CD4-positive, alpha-beta T cell treated with Interleukin-4 for 1 hour (primary cell): Measurements from ENCODE around the gene XAB2.

Experiments used
- DNase-seq, 2 donors: peaks; one replicate each; pipeline ENCODE4 v3.0.0-alpha.2; 2020 to 2022

The XAB2 gene

GRCh38 chr19:7632340-7633203 lies 3.2 kb upstream of the XAB2 start:
- no peak for DNase-seq

- no peak for DNase-seq
Observed at GRCh38 chr19:7631577-7631976, 2.2 kb upstream of the XAB2 start.

GRCh38 chr19:7628589-7629311 lies 595 bp downstream of the XAB2 start:
- no peak for DNase-seq

GRCh38 chr19:7627166-7627565 lies 2.2 kb downstream of the XAB2 start:
- no peak for DNase-seq

GRCh38 chr19:7625763-7626372 lies 3.5 kb downstream of the XAB2 start:
- DNase-seq, result no peak

- DNase-seq, result no peak
Observed at GRCh38 chr19:7624810-7625209, 4.5 kb downstream of the XAB2 start.

- no peak for DNase-seq
Observed at GRCh38 chr19:7623725-7624603, 5.4 kb downstream of the XAB2 start.

GRCh38 chr19:7622933-7623685 lies 6.2 kb downstream of the XAB2 start:
- no peak for DNase-seq

- DNase-seq, result no peak
Observed at GRCh38 chr19:7620442-7621412, 8.6 kb downstream of the XAB2 start.

- no peak for DNase-seq
Observed at GRCh38 chr19:7619671-7620441, 9.5 kb downstream of the XAB2 start.

GRCh38 chr19:7618771-7619510 lies 10.4 kb downstream of the XAB2 start:
- no peak for DNase-seq

GRCh38 chr19:7618348-7618747 lies 11.0 kb downstream of the XAB2 start:
- DNase-seq, result no peak

GRCh38 chr19:7617735-7618134 lies 11.6 kb downstream of the XAB2 start:
- DNase-seq, result no peak

GRCh38 chr19:7617172-7617571 lies 12.2 kb downstream of the XAB2 start:
- no peak for DNase-seq

- no peak for DNase-seq
Observed at GRCh38 chr19:7614859-7615741, 14.2 kb downstream of the XAB2 start.

- no peak for DNase-seq
Observed at GRCh38 chr19:7612282-7613274, 16.8 kb downstream of the XAB2 start.
